HCT116 (cell line): ENCODE measurements around the gene BRD2. TPM values are rescaled to one million over a fixed set of nuclear protein-coding genes. Genes with fewer than 3 reads are reported as not detected.

Source experiments
- ATAC-seq: fragments of 200-7000 bp; cut with Tn5 transposase; 2 replicates; pipeline ENCODE4 v1.9.1; 2020; ENCODE audit warnings: mild to moderate bottlenecking, moderate library complexity
- BruUV-seq: library from RNA; stranded (reverse); fragments of 400-500 nt; replicated peaks from 2 replicates; lab custom pipeline; 2021; lab: Mats Ljungman, UMichigan
- CTCF ChIA-PET: fragments of 300-600 bp; sonication (Branson Sonifier 250); formaldehyde crosslinking; loops from one replicate; lab custom pipeline; 2021; ENCODE audit warnings: antibody characterized with exemption; lab: Charles Lee
- POLR2A ChIA-PET: fragments of 300-600, 350-600 bp; sonication (Branson Sonifier 250); formaldehyde crosslinking; loops from one replicate; lab custom pipeline; 2021; ENCODE audit warnings: antibody characterized with exemption; lab: Charles Lee
- RAD21 ChIA-PET, 2 experiments: fragments of 300-600 bp; sonication (Branson Sonifier 250); formaldehyde crosslinking; loops; one replicate each; lab custom pipeline; 2023; ENCODE audit warnings: low total read pairs in 2 of 2; ENCODE audit not compliant: uncharacterized antibody in 2 of 2, unreplicated experiment in 2 of 2, low non-redundant PET in 1 of 2; lab: Charles Lee
- DNase-seq: peaks from one replicate; pipeline ENCODE4 v3.0.0-alpha.2; 2010; ENCODE audit warnings: low read depth, low spot score
- H2AFZ ChIP-seq: fragments of 200-600 bp; shearing (Covaris generic), sonication (generic); 2 replicates; pipeline ENCODE4 v1.6.1; 2017; ENCODE audit warnings: low read depth, mixed run types, mixed read lengths, antibody characterized with exemption, low read length; ENCODE audit not compliant: poor library complexity, severe bottlenecking
- H3K27ac ChIP-seq: 2 replicates; pipeline ENCODE4 v1.5.1; 2012; ENCODE audit warnings: low read depth, low read length
- H3K27me3 ChIP-seq: fragments of 200-600 bp; sonication (generic); 2 replicates; pipeline ENCODE4 v1.6.1; 2016; ENCODE audit warnings: mixed run types, low read length, mixed read lengths; ENCODE audit not compliant: insufficient read depth
- H3K36me3 ChIP-seq, 2 experiments: fragments of 200-500 bp in 1 of 2; fragments of 200-600 bp in 1 of 2; sonication (Bioruptor generic) in 1 of 2; sonication (generic) in 1 of 2; 2 replicates each; pipeline versions ENCODE4 v1.5.1 to v1.6.1; 2014 to 2016; ENCODE audit warnings: low read length in 2 of 2, inconsistent platforms in 1 of 2, mixed read lengths in 1 of 2, mixed run types in 1 of 2; ENCODE audit not compliant: insufficient read depth in 2 of 2, control insufficient read depth in 1 of 2
- H3K4me1 ChIP-seq, 2 experiments: fragments of 200-600 bp in 1 of 2; sonication (generic) in 1 of 2; 2 replicates each; pipeline versions ENCODE4 v1.5.1 to v1.6.1; 2012 to 2017; ENCODE audit warnings: low read length in 2 of 2, inconsistent platforms in 1 of 2, mild to moderate bottlenecking in 1 of 2, mixed read lengths in 1 of 2, mixed run types in 1 of 2, moderate library complexity in 1 of 2; ENCODE audit not compliant: insufficient read depth in 2 of 2, control insufficient read depth in 1 of 2
- H3K4me2 ChIP-seq: fragments of 200-600 bp; sonication (generic); 2 replicates; pipeline ENCODE4 v1.6.1; 2017; ENCODE audit warnings: mixed run types, low read length, mixed read lengths
- H3K4me3 ChIP-seq, 2 experiments: fragments of 200-600 bp in 1 of 2; sonication (generic) in 1 of 2; replicated peaks in 1 of 2; 2 replicates each; pipeline ENCODE4 v1.5.1; 2011 to 2016; ENCODE audit warnings: low read length in 2 of 2, control low read depth in 1 of 2, low read depth in 1 of 2, mild to moderate bottlenecking in 1 of 2, mixed read lengths in 1 of 2, mixed run types in 1 of 2
- H3K79me2 ChIP-seq: fragments of 200-600 bp; sonication (generic); 2 replicates; pipeline ENCODE4 v1.6.1; 2017; ENCODE audit warnings: mild to moderate bottlenecking, mixed run types, low read length, moderate library complexity, mixed read lengths; ENCODE audit not compliant: insufficient read depth
- H3K9ac ChIP-seq: fragments of 200-600 bp; sonication (generic); 2 replicates; pipeline ENCODE4 v1.6.1; 2016; ENCODE audit warnings: low read length, mixed read lengths
- H3K9me2 ChIP-seq: fragments of 200-600 bp; sonication (generic), shearing (Covaris generic); 2 replicates; pipeline ENCODE4 v1.6.1; 2017; ENCODE audit warnings: mixed run types, mild to moderate bottlenecking, moderate library complexity; ENCODE audit not compliant: insufficient read depth
- H3K9me3 ChIP-seq, 2 experiments: fragments of 200-500 bp in 1 of 2; fragments of 200-600 bp in 1 of 2; sonication (Bioruptor generic) in 1 of 2; sonication (generic) in 1 of 2; 2 replicates each; pipeline ENCODE4 v1.6.1; 2014 to 2017; ENCODE audit warnings: low read length in 2 of 2, mixed read lengths in 2 of 2, inconsistent platforms in 1 of 2, low read depth in 1 of 2, mild to moderate bottlenecking in 1 of 2, mixed run types in 1 of 2, moderate library complexity in 1 of 2; ENCODE audit not compliant: control insufficient read depth in 1 of 2, insufficient read depth in 1 of 2
- H4K20me1 ChIP-seq: fragments of 200-600 bp; sonication (generic), shearing (Covaris generic); 2 replicates; pipeline ENCODE4 v1.6.1; 2017; ENCODE audit warnings: mixed run types, mild to moderate bottlenecking, moderate library complexity; ENCODE audit not compliant: insufficient read depth
- EGR1 ChIP-seq: IDR thresholded peaks from 2 replicates; pipeline ENCODE4 v1.6.1; 2012; ENCODE audit warnings: low read depth
- ELF1 ChIP-seq: IDR thresholded peaks from 2 replicates; pipeline ENCODE4 v1.6.1; 2012; ENCODE audit warnings: low read depth, borderline replicate concordance
- EZH2 ChIP-seq: fragments of 200-600 bp; sonication (generic); IDR thresholded peaks from 2 replicates; pipeline ENCODE4 v1.6.1; 2017; ENCODE audit warnings: antibody characterized with exemption, mixed run types
- EZH2phosphoT487 ChIP-seq: fragments of 200-600 bp; IDR thresholded peaks from 2 replicates; pipeline ENCODE4 v1.6.1; 2018; ENCODE audit warnings: antibody characterized with exemption, borderline replicate concordance
- POLR2A ChIP-seq: IDR thresholded peaks from 2 replicates; pipeline ENCODE4 v1.7.0; 2011; ENCODE audit warnings: borderline replicate concordance; ENCODE audit not compliant: insufficient read depth, insufficient read length; ENCODE audit errors: extremely low read depth
- POLR2AphosphoS5 ChIP-seq: IDR thresholded peaks from 2 replicates; pipeline ENCODE4 v1.6.1; 2011; ENCODE audit warnings: mild to moderate bottlenecking, low read depth, low read length, moderate library complexity
- RAD21 ChIP-seq: IDR thresholded peaks from 2 replicates; pipeline ENCODE4 v1.6.1; 2012; ENCODE audit warnings: low read depth, mild to moderate bottlenecking
- SIN3A ChIP-seq: IDR thresholded peaks from 2 replicates; pipeline ENCODE4 v1.6.1; 2012; ENCODE audit warnings: low read depth
- SRF ChIP-seq: IDR thresholded peaks from 2 replicates; pipeline ENCODE4 v1.6.1; 2012; ENCODE audit warnings: low read depth
- YY1 ChIP-seq: IDR thresholded peaks from 2 replicates; pipeline ENCODE4 v1.6.1; 2011; ENCODE audit warnings: low read length, low read depth, moderate library complexity, mild to moderate bottlenecking; ENCODE audit not compliant: insufficient replicate concordance; ENCODE audit errors: extremely low read depth
- ZFX ChIP-seq: fragments of 450-650 bp; IDR thresholded peaks from 2 replicates; pipeline ENCODE4 v1.6.1; 2017
- ZNF274 ChIP-seq: fragments of 200-500 bp; sonication (Bioruptor generic); IDR thresholded peaks from 2 replicates; pipeline ENCODE4 v1.6.1; 2014; ENCODE audit warnings: mild to moderate bottlenecking, low read depth, low read length, inconsistent platforms
- intact Hi-C: fragments of 100-400 bp; cut with micrococcal nuclease; formaldehyde crosslinking; loops from 2 replicates; pipeline ENCODE4 v1.10.0; 2022
- total RNA-seq: library from RNA; stranded (reverse); gene quantifications from one replicate; pipeline ENCODE4 v1.2.1, GENCODE V29; 2021; ENCODE audit not compliant: unreplicated experiment
- TF ChIP-seq, protein P1 (sequence below), 3 experiments: fragments of 200-600 bp in 1 of 3; sonication (generic) in 1 of 3; IDR thresholded peaks in 2 of 3; conservative IDR thresholded peaks in 1 of 3; 2 replicates each; pipeline ENCODE4 v1.5.1; 2012 to 2017; ENCODE audit warnings: low read depth in 2 of 3, low read length in 2 of 3, antibody characterized with exemption in 1 of 3, borderline replicate concordance in 1 of 3, control low read depth in 1 of 3, mild to moderate bottlenecking in 1 of 3, mixed read lengths in 1 of 3, mixed run types in 1 of 3, moderate library complexity in 1 of 3; ENCODE audit not compliant: insufficient read depth in 1 of 3
- TF ChIP-seq, protein P2 (sequence below): IDR thresholded peaks from 2 replicates; pipeline ENCODE4 v1.6.1; 2012
- TF ChIP-seq, protein P3 (sequence below): IDR thresholded peaks from 2 replicates; pipeline ENCODE4 v1.6.1; 2011; ENCODE audit warnings: mild to moderate bottlenecking, low read length, moderate library complexity; ENCODE audit not compliant: insufficient replicate concordance; ENCODE audit errors: extremely low read depth

Gene BRD2
- total RNA-seq, 1 experiment from 2014 or later, result 260 TPM

DNA sequence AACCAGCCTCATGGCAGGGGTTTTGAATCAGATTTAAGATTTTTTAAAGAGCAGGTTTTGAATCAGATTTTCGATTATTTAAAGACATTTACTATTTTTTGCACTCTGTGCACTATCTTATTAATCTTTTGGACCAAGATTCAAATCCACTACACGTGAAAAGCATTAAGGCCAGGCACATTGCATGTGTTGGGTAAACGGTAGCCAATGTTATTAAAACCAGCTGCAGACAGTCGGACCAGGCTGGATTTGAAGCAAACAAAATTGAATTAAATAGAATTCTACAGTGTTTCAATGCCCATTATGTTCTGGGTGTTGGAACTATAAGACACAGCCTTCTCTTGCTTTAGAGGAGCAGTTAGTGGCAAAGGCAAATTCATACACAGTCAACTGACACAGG is 33.3 kb downstream of the BRD2 start:
- Histone ChIP-seq H3K27me3 (no peaks in the 10 kb centered on the region), H3K27ac (no peak overlapping the region), H2AFZ (no peak overlapping the region), H3K9me3 (no peaks in the 10 kb centered on the region), H3K9me2 (no peaks in the 10 kb centered on the region), H3K4me3 (no peak overlapping the region), H3K36me3 (no peaks in the 10 kb centered on the region), H4K20me1 (no peaks in the 10 kb centered on the region), H3K4me1 (0 out of 4 replicates have a peak, but pooled peaks cover 0 to 5% of the 10 kb centered on the region in 2 experiments), H3K4me2 (no peak overlapping the region), H3K9ac (no peak overlapping the region), H3K79me2 (no peaks in the 10 kb centered on the region)
- no TSS peak for BruUV-seq
- intact Hi-C loops, result no loop called here
- DNase-seq (no peak), ATAC-seq (no peak)
- TF ChIP-seq POLR2AphosphoS5 (no peak), SRF (no peak), RAD21 (no peak), ZNF274 (no peak), ZFX (no peak), ELF1 (no peak), EZH2 (no peak), YY1 (no peak), EZH2phosphoT487 (no peak), EGR1 (no peak), SIN3A (no peak), POLR2A (no peak)
- TF ChIP-seq, protein P1, sequence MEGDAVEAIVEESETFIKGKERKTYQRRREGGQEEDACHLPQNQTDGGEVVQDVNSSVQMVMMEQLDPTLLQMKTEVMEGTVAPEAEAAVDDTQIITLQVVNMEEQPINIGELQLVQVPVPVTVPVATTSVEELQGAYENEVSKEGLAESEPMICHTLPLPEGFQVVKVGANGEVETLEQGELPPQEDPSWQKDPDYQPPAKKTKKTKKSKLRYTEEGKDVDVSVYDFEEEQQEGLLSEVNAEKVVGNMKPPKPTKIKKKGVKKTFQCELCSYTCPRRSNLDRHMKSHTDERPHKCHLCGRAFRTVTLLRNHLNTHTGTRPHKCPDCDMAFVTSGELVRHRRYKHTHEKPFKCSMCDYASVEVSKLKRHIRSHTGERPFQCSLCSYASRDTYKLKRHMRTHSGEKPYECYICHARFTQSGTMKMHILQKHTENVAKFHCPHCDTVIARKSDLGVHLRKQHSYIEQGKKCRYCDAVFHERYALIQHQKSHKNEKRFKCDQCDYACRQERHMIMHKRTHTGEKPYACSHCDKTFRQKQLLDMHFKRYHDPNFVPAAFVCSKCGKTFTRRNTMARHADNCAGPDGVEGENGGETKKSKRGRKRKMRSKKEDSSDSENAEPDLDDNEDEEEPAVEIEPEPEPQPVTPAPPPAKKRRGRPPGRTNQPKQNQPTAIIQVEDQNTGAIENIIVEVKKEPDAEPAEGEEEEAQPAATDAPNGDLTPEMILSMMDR (IDR thresholded peaks at IDR 0.05 in 2 of 3, conservative IDR thresholded peaks at IDR 0.05 in 1 of 3; ENCODE audit: borderline replicate concordance in 1 of 3, insufficient read depth in 1 of 3, low read depth in 2 of 3, low read length in 2 of 3), result no peak
- TF ChIP-seq, protein P2, sequence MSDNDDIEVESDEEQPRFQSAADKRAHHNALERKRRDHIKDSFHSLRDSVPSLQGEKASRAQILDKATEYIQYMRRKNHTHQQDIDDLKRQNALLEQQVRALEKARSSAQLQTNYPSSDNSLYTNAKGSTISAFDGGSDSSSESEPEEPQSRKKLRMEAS, result no peak
- TF ChIP-seq, protein P3, sequence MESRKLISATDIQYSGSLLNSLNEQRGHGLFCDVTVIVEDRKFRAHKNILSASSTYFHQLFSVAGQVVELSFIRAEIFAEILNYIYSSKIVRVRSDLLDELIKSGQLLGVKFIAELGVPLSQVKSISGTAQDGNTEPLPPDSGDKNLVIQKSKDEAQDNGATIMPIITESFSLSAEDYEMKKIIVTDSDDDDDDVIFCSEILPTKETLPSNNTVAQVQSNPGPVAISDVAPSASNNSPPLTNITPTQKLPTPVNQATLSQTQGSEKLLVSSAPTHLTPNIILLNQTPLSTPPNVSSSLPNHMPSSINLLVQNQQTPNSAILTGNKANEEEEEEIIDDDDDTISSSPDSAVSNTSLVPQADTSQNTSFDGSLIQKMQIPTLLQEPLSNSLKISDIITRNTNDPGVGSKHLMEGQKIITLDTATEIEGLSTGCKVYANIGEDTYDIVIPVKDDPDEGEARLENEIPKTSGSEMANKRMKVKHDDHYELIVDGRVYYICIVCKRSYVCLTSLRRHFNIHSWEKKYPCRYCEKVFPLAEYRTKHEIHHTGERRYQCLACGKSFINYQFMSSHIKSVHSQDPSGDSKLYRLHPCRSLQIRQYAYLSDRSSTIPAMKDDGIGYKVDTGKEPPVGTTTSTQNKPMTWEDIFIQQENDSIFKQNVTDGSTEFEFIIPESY, result no peak
- CTCF ChIA-PET, result interaction anchor here (1.4 to 2.5 kb wide), 2 partner anchors 18 to 124 kb away, joined by 3 to 8 read pairs; no protein-coding TSS in a partner anchor
- RAD21 ChIA-PET, result no interaction called here
- POLR2A ChIA-PET, result no interaction called here
